Skeletal muscle satellite cell (primary cell): Measurements from ENCODE around the gene NPSR1.
"Not testable (repeated sequence)": the region's sequence is repeated elsewhere in the genome, so short reads cannot be mapped to it uniquely, and the experiment has no call there.

Source experiments
- H3K27me3 ChIP-seq: 2 replicates; pipeline ENCODE4 v1.7.0; 2013; ENCODE audit warnings: low read length; ENCODE audit not compliant: control insufficient read depth, insufficient read depth
- H3K36me3 ChIP-seq: 2 replicates; pipeline ENCODE4 v1.7.0; 2013; ENCODE audit warnings: mild to moderate bottlenecking, control low read depth, low read length; ENCODE audit not compliant: insufficient read depth
- H3K4me1 ChIP-seq: 2 replicates; pipeline ENCODE4 v1.7.0; 2013; ENCODE audit warnings: low read length; ENCODE audit not compliant: control insufficient read depth, insufficient read depth
- H3K4me2 ChIP-seq: 2 replicates; pipeline ENCODE4 v1.7.0; 2013; ENCODE audit warnings: mild to moderate bottlenecking, low read length
- H3K4me3 ChIP-seq: 2 replicates; pipeline ENCODE4 v1.7.0; 2013; ENCODE audit warnings: low read length
- H3K9ac ChIP-seq: 2 replicates; pipeline ENCODE4 v1.7.0; 2013; ENCODE audit warnings: mild to moderate bottlenecking, low read depth, low read length, moderate library complexity
- H3K9me3 ChIP-seq: replicated peaks from 2 replicates; pipeline ENCODE4 v1.7.0; 2013; ENCODE audit warnings: mild to moderate bottlenecking, control low read depth, low read length

NPSR1 gene

DNA sequence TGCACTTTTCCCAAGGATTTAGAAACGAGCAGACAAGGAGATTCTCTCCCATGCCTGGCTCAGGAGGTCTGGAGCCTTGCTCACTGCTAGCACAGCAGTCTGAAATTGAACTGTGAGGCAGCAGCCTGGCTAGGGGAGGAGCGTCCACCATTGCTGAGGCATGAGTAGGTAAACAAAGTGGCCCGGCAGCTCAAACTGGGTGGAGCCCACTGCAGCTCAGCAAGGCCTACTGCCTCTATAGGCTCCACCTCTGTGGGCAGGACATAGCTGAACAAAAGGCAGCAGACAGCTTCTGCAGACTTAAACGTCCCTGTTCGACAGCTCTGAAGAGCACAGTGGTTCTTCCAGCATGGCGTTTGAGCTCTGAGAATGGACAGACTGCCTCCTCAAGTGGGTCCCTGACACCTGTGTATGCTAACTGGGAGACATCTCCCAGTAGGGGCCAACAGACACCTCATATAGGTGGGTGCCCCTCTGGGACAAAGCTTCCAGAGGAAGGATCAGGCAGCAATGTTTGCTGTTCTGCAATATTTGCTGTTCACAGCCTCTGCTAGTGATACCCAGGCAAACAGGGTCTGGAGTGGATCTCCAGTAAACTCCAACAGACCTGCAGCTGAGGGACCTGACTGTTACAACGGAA is 156.3 kb downstream of the NPSR1 start:
- H3K27me3 ChIP-seq, H3K9ac ChIP-seq, H3K4me1 ChIP-seq, H3K4me2 ChIP-seq, H3K9me3 ChIP-seq, H3K4me3 ChIP-seq, H3K36me3 ChIP-seq: not testable (repeated sequence)

DNA sequence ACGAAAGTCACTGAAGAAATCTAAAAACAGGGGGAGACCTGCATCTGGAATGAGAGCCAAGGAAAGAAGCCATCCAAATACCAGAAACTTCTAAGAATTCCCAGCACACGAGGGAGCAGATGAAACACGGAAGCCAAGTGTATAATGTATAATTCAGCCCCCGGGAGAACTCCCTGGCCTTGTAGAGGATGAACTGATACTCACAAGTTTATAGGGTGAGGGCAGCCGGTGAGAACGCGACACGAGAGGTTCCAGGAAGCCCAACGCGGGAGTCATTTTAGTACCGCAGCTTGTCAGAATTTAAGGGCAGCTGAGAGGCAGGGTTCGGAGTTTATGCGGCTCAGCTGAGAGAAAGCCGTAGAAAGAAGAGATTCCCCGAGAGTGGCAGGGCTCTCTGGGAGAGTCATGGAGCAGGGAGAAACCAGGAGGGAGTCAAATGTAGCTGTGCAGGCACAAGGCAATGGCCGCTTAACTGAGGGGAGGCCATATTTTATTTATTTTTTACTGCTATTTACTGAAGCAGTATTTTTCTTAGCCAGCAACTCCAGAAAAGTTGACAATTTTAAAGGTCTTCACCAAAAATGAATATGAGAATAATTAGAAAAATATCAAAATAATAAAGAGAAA is 164.0 kb downstream of the NPSR1 start:
- no peak overlapping the region for H3K9ac ChIP-seq
- H3K36me3 ChIP-seq: no peaks in the 10 kb centered on the region
- no peaks in the 10 kb centered on the region for H3K9me3 ChIP-seq
- no peaks in the 10 kb centered on the region for H3K27me3 ChIP-seq
- H3K4me2 ChIP-seq: peak overlapping the region; percentile 29
- no peaks in the 10 kb centered on the region for H3K4me1 ChIP-seq
- H3K4me3 ChIP-seq: peak overlapping the region; percentile 19

DNA sequence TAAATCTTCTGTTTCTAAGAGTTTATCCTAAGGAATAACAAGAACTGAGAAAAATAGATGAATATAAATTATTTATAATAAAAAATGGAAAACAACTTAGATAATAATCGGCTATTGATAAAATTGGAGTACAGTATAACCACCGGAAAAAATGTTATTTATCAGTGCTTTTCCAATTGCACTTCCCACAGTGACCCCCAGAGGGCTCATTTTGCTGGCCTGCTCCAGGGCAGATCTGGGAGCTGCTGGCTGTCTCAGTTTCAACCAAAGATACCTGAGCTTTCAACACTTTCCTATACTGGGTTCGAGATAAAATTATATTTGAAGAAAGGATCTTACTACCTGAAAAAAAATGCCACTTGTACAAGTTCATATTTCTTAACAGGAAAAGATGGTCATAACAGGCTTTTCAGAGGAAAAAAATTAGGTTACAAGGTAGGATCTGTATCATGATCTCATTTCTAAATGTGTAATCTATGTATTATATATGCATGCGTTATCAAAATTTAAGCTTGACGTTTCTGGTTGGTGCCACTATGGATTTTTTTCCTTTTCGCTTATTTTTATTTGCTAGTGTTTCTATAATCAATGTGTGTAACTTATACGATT is 165.7 kb downstream of the NPSR1 start:
- no peak overlapping the region for H3K4me3 ChIP-seq
- H3K4me1 ChIP-seq: no peaks in the 10 kb centered on the region
- no peaks in the 10 kb centered on the region for H3K27me3 ChIP-seq
- no peaks in the 10 kb centered on the region for H3K9me3 ChIP-seq
- no peak overlapping the region for H3K9ac ChIP-seq
- H3K4me2 ChIP-seq: no peak overlapping the region
- no peaks in the 10 kb centered on the region for H3K36me3 ChIP-seq

DNA sequence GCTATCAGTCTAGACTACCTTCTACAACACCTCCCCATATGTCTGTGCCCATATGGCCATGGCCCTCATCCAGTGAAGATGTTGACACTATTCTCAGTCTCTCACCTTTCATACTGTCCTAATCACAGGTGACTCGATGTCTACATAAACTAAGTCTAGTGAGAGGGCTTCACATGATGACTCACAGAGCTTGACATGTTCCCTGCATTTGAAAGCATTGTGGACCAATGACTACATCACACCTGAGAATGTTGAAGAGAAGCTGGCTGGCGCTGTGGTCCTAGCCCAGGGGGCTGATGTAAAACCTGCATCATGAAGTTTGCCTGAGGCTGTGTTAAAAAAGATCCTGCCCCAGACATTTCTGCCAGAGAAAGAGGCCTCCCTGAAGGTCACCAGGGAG is 167.2 kb downstream of the NPSR1 start:
- no peaks in the 10 kb centered on the region for H3K9me3 ChIP-seq
- no peak overlapping the region for H3K4me3 ChIP-seq
- no peak overlapping the region for H3K9ac ChIP-seq
- H3K4me2 ChIP-seq: no peak overlapping the region
- no peaks in the 10 kb centered on the region for H3K36me3 ChIP-seq
- H3K27me3 ChIP-seq: no peaks in the 10 kb centered on the region
- no peaks in the 10 kb centered on the region for H3K4me1 ChIP-seq

DNA sequence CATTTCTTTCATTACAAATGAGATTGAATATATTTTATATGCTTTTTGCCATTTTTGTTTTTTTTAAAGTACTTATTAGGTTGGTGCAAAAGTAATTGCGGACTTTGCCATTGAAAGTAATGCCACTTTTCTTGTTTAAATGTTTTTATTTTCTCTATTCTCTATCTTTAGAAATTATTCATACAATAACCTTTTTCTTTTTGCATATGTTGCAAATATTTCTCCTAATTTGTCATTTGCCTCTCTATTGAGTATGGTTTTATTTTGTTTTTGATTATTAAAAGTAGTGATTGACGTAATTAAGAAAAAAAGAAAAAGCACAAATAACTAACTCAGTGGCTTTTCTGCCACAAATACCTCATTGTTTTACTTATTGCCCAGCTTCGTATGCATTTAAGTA is 172.4 kb downstream of the NPSR1 start:
- no peak overlapping the region for H3K9ac ChIP-seq
- no peak overlapping the region for H3K4me3 ChIP-seq
- no peaks in the 10 kb centered on the region for H3K4me1 ChIP-seq
- no peak overlapping the region for H3K4me2 ChIP-seq
- H3K36me3 ChIP-seq: no peaks in the 10 kb centered on the region
- no peaks in the 10 kb centered on the region for H3K27me3 ChIP-seq
- no peaks in the 10 kb centered on the region for H3K9me3 ChIP-seq

DNA sequence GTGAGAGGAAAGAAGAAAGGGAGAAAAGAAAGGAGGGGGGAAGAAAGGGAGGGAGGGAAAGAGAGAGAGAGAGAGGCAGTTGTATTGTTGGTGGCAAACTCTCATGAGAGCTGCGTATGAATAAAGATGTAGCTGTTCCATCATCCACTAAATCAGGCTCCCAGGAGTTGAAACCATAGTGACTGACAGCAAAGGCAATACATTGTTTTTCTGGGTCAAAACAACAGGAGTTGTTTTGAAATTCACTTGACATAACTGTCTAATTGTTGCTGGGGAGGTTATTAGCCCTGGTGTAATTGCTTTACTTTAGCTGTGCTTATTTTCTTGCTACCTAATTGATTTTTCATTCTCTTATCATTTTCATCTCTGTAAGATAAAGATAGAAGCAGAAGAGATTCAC is 173.4 kb downstream of the NPSR1 start:
- no peaks in the 10 kb centered on the region for H3K9me3 ChIP-seq
- no peak overlapping the region for H3K4me2 ChIP-seq
- no peak overlapping the region for H3K9ac ChIP-seq
- H3K36me3 ChIP-seq: no peaks in the 10 kb centered on the region
- H3K4me1 ChIP-seq: no peaks in the 10 kb centered on the region
- no peak overlapping the region for H3K4me3 ChIP-seq
- H3K27me3 ChIP-seq: no peaks in the 10 kb centered on the region

DNA sequence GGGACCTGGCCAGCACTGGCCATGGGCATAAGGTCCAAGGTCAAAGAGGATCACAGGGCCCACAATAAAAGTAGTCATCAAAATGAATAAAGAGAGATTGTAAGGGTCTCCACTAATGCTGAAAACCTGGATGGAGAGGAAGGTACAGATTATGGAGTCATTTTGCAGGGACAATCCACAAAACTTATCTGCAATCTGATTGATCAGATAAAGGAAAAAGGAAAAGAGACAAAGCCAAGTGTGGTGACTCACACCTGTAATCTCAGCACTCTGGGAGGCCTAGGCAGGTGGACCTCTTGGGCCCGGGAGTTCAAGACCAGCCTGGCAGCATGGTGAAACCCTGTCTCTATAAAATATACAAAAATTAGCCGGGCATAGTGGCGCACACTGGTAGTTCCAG is 174.0 kb downstream of the NPSR1 start:
- H3K4me3 ChIP-seq: no peak overlapping the region
- no peaks in the 10 kb centered on the region for H3K4me1 ChIP-seq
- H3K36me3 ChIP-seq: no peaks in the 10 kb centered on the region
- no peak overlapping the region for H3K9ac ChIP-seq
- no peaks in the 10 kb centered on the region for H3K27me3 ChIP-seq
- H3K9me3 ChIP-seq: no peaks in the 10 kb centered on the region
- no peak overlapping the region for H3K4me2 ChIP-seq

DNA sequence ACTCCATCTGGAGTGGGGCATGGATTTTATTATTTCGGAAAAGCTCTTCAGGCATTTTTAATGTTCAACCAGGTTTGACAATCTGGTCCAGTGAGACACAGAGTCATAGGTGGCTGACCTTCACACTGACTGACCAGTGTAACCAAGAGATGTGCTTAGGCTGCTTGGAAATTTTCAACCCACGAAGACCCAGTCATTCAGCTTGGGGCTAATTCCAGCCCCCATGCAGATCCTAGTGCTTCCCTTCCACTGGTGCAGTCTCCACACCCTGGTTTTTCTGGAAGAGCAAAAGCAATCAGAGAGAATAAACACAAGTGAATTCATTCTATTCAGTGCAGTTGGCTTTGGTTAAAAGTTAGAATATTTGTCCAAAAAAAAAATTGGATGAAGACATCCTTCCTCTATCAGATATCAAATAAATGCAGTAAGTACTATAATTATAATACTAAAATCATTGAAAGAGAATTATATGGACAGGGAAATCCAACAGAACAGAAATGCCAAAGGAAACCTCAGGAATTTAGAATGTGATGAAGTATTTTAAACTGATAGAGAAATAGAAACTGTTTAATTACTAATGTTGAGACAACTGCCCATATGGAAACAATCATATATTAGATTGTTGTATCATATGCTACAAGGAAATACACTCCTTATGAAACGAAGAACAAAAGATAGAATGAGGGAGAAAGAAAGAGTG is 178.0 kb downstream of the NPSR1 start:
- H3K9me3 ChIP-seq: no peaks in the 10 kb centered on the region
- H3K4me2 ChIP-seq: no peak overlapping the region
- H3K27me3 ChIP-seq: no peaks in the 10 kb centered on the region

DNA sequence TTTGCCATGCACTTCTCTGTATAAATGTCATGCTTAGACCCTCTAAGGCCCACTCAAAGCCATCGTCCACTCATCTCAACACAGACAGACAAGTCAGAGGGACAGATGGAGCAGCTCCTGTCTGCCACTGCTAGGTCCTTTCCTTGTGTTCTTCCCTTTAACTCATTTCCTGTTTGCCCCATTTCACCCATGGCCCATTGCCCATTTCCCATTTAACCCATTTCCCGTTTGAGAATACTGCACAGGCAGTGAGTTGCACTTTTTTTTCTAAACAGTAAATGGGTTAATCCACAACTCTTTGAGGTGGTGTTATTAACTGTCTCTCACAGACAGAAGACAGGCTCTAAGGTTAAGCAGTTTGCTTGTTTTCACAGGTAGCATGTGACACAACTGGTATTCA is 179.3 kb downstream of the NPSR1 start:
- no peak overlapping the region for H3K9ac ChIP-seq

More for the DNA sequence above, 178.0 kb downstream of the NPSR1 start:
- Histone ChIP-seq H3K4me3 (no peak overlapping the region), H3K9ac (no peak overlapping the region), H3K36me3 (no peaks in the 10 kb centered on the region), H3K4me1 (peaks cover 8% of the 10 kb centered on the region)

DNA sequence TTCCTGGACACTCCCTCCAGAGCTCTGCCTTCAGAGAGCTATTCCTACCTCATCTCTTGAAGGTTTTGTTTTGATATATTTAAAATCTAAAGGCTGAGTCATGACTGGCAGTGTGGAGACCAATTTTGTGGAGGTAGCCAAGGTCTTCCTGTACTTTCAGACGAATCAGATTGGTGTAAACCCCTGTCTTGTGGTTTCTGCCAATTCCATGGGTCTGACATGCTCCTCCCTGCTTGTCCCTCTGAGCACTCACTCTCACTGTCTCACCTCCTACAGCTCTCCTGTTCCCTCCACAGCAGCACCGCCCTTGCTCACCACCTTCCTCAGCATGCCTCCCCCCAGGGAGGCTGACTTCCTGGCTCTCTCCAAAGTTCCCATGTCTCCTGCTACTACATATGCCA is 179.8 kb downstream of the NPSR1 start:
- H3K9me3 ChIP-seq: no peaks in the 10 kb centered on the region
- no peak overlapping the region for H3K4me3 ChIP-seq
- peaks cover 8% of the 10 kb centered on the region for H3K4me1 ChIP-seq

More for the DNA sequence above, 179.3 kb downstream of the NPSR1 start:
- Histone ChIP-seq H3K36me3 (no peaks in the 10 kb centered on the region), H3K9me3 (no peaks in the 10 kb centered on the region), H3K4me1 (peaks cover 8% of the 10 kb centered on the region), H3K4me3 (no peak overlapping the region), H3K4me2 (no peak overlapping the region), H3K27me3 (no peaks in the 10 kb centered on the region)

DNA sequence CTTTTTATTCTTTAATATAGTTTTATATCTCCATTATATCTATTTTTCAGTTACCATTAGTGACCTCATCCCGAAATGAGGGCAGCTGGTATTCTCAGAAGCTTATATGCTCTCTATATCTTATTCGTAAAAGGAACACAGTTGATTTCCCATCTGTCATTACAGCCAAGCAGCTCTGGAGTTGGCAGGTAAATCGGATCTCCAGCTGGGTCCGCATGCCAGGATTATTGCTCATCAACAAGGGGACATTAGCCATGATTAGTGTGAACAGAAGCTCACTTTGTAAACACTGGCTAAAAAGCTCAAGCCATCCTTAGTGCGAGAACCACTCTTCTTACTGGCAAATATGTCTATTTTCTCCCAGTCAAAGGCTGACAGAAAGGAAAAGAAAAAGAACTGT is 180.3 kb downstream of the NPSR1 start:
- Histone ChIP-seq H3K27me3 (no peaks in the 10 kb centered on the region), H3K36me3 (no peaks in the 10 kb centered on the region), H3K9ac (no peak overlapping the region), H3K4me1 (peaks cover 8% of the 10 kb centered on the region), H3K9me3 (no peaks in the 10 kb centered on the region), H3K4me2 (no peak overlapping the region), H3K4me3 (no peak overlapping the region)

More for the DNA sequence above, 179.8 kb downstream of the NPSR1 start:
- Histone ChIP-seq H3K27me3 (no peaks in the 10 kb centered on the region), H3K4me2 (no peak overlapping the region), H3K9ac (no peak overlapping the region), H3K36me3 (no peaks in the 10 kb centered on the region)
